ENCODE results near the gene HTR4. TPM values are rescaled to one million over a fixed set of nuclear protein-coding genes. Genes with fewer than 3 reads are reported as not detected.

HTR4 gene
- polyA plus RNA-seq, 1 donor from 2014 or later = not detected

DNA sequence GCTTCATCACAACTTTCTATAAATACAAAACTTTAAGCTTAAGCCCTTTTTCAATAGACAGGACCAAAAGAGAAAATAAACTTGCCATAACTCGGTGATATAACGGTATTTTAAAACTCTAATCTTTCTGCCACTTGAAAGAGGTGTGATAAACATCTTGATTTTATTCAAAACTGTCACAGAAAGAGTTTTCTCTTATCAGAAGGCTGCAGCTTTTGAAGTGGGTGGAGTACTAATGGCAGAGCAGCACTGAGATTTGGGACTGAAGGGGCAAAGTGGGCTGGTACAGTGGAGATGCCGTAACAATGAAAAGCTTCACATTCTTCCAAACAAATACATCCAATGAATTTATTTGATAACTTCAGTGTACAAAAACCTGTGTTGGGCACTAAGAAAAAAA is 178.0 kb downstream of the HTR4 start:
- Histone ChIP-seq H2AFZ (ENCODE audit: low read depth, low read length) (no peak overlapping the region), H3K27ac (ENCODE audit: low read length) (peak overlapping the region; percentile 83), H3K27me3 (ENCODE audit: insufficient read depth, low read depth, low read length) (no peaks in the 10 kb centered on the region), H3K79me2 (replicated peaks; ENCODE audit: insufficient read depth, low read length) (no peaks in the 10 kb centered on the region), H3F3A (ENCODE audit: insufficient read depth, low read length, poor library complexity, severe bottlenecking) (no peaks in the 10 kb centered on the region), H3K36me3 (ENCODE audit: insufficient read depth, low read length) (no peaks in the 10 kb centered on the region), H3K4me2 (ENCODE audit: low read length) (no peak overlapping the region), H3K4me3 (ENCODE audit: low read length) (no peak overlapping the region), H4K20me1 (ENCODE audit: insufficient read depth) (no peaks in the 10 kb centered on the region), H3K9me2 (ENCODE audit: insufficient read depth, low read length) (no peaks in the 10 kb centered on the region), H3K9ac (ENCODE audit: low read length) (no peak overlapping the region), H3K9me3 (ENCODE audit: low read length) (no peaks in the 10 kb centered on the region)
- TF ChIP-seq EZH2 (IDR thresholded peaks at IDR 0.05; ENCODE audit: borderline replicate concordance, insufficient read depth, low read length, poor library complexity, severe bottlenecking) (no peak), REST (IDR thresholded peaks at IDR 0.05; ENCODE audit: borderline replicate concordance) (no peak), SMC3 (conservative IDR thresholded peaks at IDR 0.05; ENCODE audit: poor library complexity) (no peak), RAD21 (conservative IDR thresholded peaks at IDR 0.05) (no peak), EP300 (conservative IDR thresholded peaks at IDR 0.05; ENCODE audit: poor library complexity, severe bottlenecking) (no peak), MXI1 (conservative IDR thresholded peaks at IDR 0.05; ENCODE audit: poor library complexity, severe bottlenecking) (no peak), TAF1 (IDR thresholded peaks at IDR 0.05; ENCODE audit: low read depth) (no peak), POLR2AphosphoS5 (IDR thresholded peaks at IDR 0.05) (no peak)
- TF ChIP-seq, protein P1, sequence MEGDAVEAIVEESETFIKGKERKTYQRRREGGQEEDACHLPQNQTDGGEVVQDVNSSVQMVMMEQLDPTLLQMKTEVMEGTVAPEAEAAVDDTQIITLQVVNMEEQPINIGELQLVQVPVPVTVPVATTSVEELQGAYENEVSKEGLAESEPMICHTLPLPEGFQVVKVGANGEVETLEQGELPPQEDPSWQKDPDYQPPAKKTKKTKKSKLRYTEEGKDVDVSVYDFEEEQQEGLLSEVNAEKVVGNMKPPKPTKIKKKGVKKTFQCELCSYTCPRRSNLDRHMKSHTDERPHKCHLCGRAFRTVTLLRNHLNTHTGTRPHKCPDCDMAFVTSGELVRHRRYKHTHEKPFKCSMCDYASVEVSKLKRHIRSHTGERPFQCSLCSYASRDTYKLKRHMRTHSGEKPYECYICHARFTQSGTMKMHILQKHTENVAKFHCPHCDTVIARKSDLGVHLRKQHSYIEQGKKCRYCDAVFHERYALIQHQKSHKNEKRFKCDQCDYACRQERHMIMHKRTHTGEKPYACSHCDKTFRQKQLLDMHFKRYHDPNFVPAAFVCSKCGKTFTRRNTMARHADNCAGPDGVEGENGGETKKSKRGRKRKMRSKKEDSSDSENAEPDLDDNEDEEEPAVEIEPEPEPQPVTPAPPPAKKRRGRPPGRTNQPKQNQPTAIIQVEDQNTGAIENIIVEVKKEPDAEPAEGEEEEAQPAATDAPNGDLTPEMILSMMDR (IDR thresholded peaks at IDR 0.05; ENCODE audit: poor library complexity, severe bottlenecking) = no peak

GRCh38 chr5:148474025-148474511 is 180.3 kb downstream of the HTR4 start:
- TF ChIP-seq MXI1 (conservative IDR thresholded peaks at IDR 0.05; ENCODE audit: poor library complexity, severe bottlenecking) (no peak), RAD21 (conservative IDR thresholded peaks at IDR 0.05) (no peak), REST (IDR thresholded peaks at IDR 0.05; ENCODE audit: borderline replicate concordance) (no peak), EZH2 (IDR thresholded peaks at IDR 0.05; ENCODE audit: borderline replicate concordance, insufficient read depth, low read length, poor library complexity, severe bottlenecking) (no peak), TAF1 (IDR thresholded peaks at IDR 0.05; ENCODE audit: low read depth) (no peak), POLR2AphosphoS5 (IDR thresholded peaks at IDR 0.05) (no peak), EP300 (conservative IDR thresholded peaks at IDR 0.05; ENCODE audit: poor library complexity, severe bottlenecking) (no peak), SMC3 (conservative IDR thresholded peaks at IDR 0.05; ENCODE audit: poor library complexity) (no peak)
- TF ChIP-seq, protein P1 (IDR thresholded peaks at IDR 0.05; ENCODE audit: poor library complexity, severe bottlenecking) = no peak
- no peaks in the 10 kb centered on the region for H3F3A ChIP-seq (ENCODE audit: insufficient read depth, low read length, poor library complexity, severe bottlenecking)
- H3K27ac ChIP-seq (ENCODE audit: low read length) = no peak overlapping the region
- no peak overlapping the region for H3K4me2 ChIP-seq (ENCODE audit: low read length)
- H4K20me1 ChIP-seq (ENCODE audit: insufficient read depth) = no peaks in the 10 kb centered on the region
- no peaks in the 10 kb centered on the region for H3K9me3 ChIP-seq (ENCODE audit: low read length)
- no peak overlapping the region for H3K9ac ChIP-seq (ENCODE audit: low read length)
- H3K79me2 ChIP-seq (replicated peaks; ENCODE audit: insufficient read depth, low read length) = no peaks in the 10 kb centered on the region
- no peaks in the 10 kb centered on the region for H3K27me3 ChIP-seq (ENCODE audit: insufficient read depth, low read depth, low read length)
- no peaks in the 10 kb centered on the region for H3K9me2 ChIP-seq (ENCODE audit: insufficient read depth, low read length)
- no peaks in the 10 kb centered on the region for H3K36me3 ChIP-seq (ENCODE audit: insufficient read depth, low read length)
- no peak overlapping the region for H3K4me3 ChIP-seq (ENCODE audit: low read length)
- no peak overlapping the region for H2AFZ ChIP-seq (ENCODE audit: low read depth, low read length)

Measured in neural cell (in vitro differentiated cells).